Measurements from ENCODE around the gene PGAM5.
"Not testable (repeated sequence)": the region's sequence is repeated elsewhere in the genome, so short reads cannot be mapped to it uniquely, and the experiment has no call there.

Gene PGAM5

GRCh38 chr12:132689227-132689626, 21.4 kb upstream of the PGAM5 start:
- no peak for DNase-seq (ENCODE audit: low read depth)

- no peak for DNase-seq (ENCODE audit: low read depth)
These were observed 20.5 kb upstream of the PGAM5 start for GRCh38 chr12:132690112-132690511.

- DNase-seq (ENCODE audit: low read depth), result not testable (repeated sequence)
These were observed 18.6 kb upstream of the PGAM5 start for GRCh38 chr12:132692030-132692429.

GRCh38 chr12:132694888-132695287, 15.8 kb upstream of the PGAM5 start:
- not testable (repeated sequence) for DNase-seq (ENCODE audit: low read depth)

- no peak for DNase-seq (ENCODE audit: low read depth)
These were observed 15.2 kb upstream of the PGAM5 start for GRCh38 chr12:132695431-132695830.

GRCh38 chr12:132698341-132698740, 12.3 kb upstream of the PGAM5 start:
- DNase-seq (ENCODE audit: low read depth), result no peak

GRCh38 chr12:132700212-132700822, 10.3 kb upstream of the PGAM5 start:
- no peak for DNase-seq (ENCODE audit: low read depth)

- DNase-seq (ENCODE audit: low read depth), result no peak
These were observed 8.0 kb upstream of the PGAM5 start for GRCh38 chr12:132702640-132703039.

- DNase-seq (ENCODE audit: low read depth), result no peak
These were observed 7.0 kb upstream of the PGAM5 start for GRCh38 chr12:132703641-132704040.

GRCh38 chr12:132707241-132707640, 3.4 kb upstream of the PGAM5 start:
- DNase-seq (ENCODE audit: low read depth), result no peak

- no peak for DNase-seq (ENCODE audit: low read depth)
These were observed 2.5 kb upstream of the PGAM5 start for GRCh38 chr12:132708150-132708549.

GRCh38 chr12:132710043-132710404, 618 bp upstream of the PGAM5 start:
- no peak for DNase-seq (ENCODE audit: low read depth)

GRCh38 chr12:132711080-132711843, 620 bp downstream of the PGAM5 start:
- no peak for DNase-seq (ENCODE audit: low read depth)

GRCh38 chr12:132713123-132713522, 2.5 kb downstream of the PGAM5 start:
- DNase-seq (ENCODE audit: low read depth), result no peak

- DNase-seq (ENCODE audit: low read depth), result no peak
These were observed 5.2 kb downstream of the PGAM5 start for GRCh38 chr12:132715874-132716273.

GRCh38 chr12:132716356-132716755, 5.7 kb downstream of the PGAM5 start:
- DNase-seq (ENCODE audit: low read depth), result no peak

GRCh38 chr12:132717011-132717410, 6.4 kb downstream of the PGAM5 start:
- no peak for DNase-seq (ENCODE audit: low read depth)

- no peak for DNase-seq (ENCODE audit: low read depth)
These were observed 7.1 kb downstream of the PGAM5 start for GRCh38 chr12:132717531-132718387.

GRCh38 chr12:132718644-132719043, 8.0 kb downstream of the PGAM5 start:
- DNase-seq (ENCODE audit: low read depth), result no peak

GRCh38 chr12:132719141-132719953, 8.7 kb downstream of the PGAM5 start:
- no peak for DNase-seq (ENCODE audit: low read depth)

- no peak for DNase-seq (ENCODE audit: low read depth)
These were observed 9.3 kb downstream of the PGAM5 start for GRCh38 chr12:132719954-132720324.
